HL-60 (cell line): ENCODE results near the gene PCSK4.
A peak's percentile ranks its signal among the peaks of the same experiment; 100 is the strongest.

Source experiments
- DNase-seq, 2 experiments: peaks; one replicate each; pipeline ENCODE4 v3.0.0-alpha.2; 2010 to 2020; ENCODE audit warnings: low read depth in 1 of 2, low spot score in 1 of 2
- H3K27ac ChIP-seq: fragments of 250-450 bp; sonication (Bioruptor Pico); replicated peaks from 2 replicates; pipeline ENCODE4 v1.5.1; 2020; ENCODE audit warnings: mild to moderate bottlenecking, moderate library complexity
- H3K27me3 ChIP-seq: fragments of 250-450 bp; sonication (Bioruptor Pico); 2 replicates; pipeline ENCODE4 v1.5.1; 2021; ENCODE audit warnings: mild to moderate bottlenecking, moderate library complexity; ENCODE audit not compliant: insufficient read depth, poor library complexity, severe bottlenecking
- H3K4me3 ChIP-seq: replicated peaks from 2 replicates; pipeline ENCODE4 v1.5.1; 2011; ENCODE audit warnings: mild to moderate bottlenecking, control low read depth, low read length; ENCODE audit not compliant: insufficient read depth
- GABPA ChIP-seq: IDR thresholded peaks from 2 replicates; pipeline ENCODE4 v1.6.1; 2012; ENCODE audit warnings: low read depth
- POLR2AphosphoS5 ChIP-seq: IDR thresholded peaks from 2 replicates; pipeline ENCODE4 v1.6.1; 2012; ENCODE audit warnings: low read depth
- REST ChIP-seq: IDR thresholded peaks from 2 replicates; pipeline ENCODE4 v1.6.1; 2012; ENCODE audit warnings: low read depth; ENCODE audit not compliant: insufficient replicate concordance
- SPI1 ChIP-seq: IDR thresholded peaks from 2 replicates; pipeline ENCODE4 v1.6.1; 2012; ENCODE audit warnings: low read depth, mild to moderate bottlenecking, borderline replicate concordance
- TF ChIP-seq, protein P1 (sequence below): IDR thresholded peaks from one replicate; pipeline ENCODE4 v1.5.1; 2011; ENCODE audit warnings: low read length, control low read depth, inconsistent platforms; ENCODE audit not compliant: insufficient read depth

The PCSK4 gene

GRCh38 chr19:1437609-1438008 lies 52.5 kb downstream of the PCSK4 start:
- no peak for DNase-seq
- no peak for TF ChIP-seq GABPA
- no peak for TF ChIP-seq SPI1
- TF ChIP-seq REST, result no peak
- no peak for TF ChIP-seq POLR2AphosphoS5
- TF ChIP-seq, protein P1, sequence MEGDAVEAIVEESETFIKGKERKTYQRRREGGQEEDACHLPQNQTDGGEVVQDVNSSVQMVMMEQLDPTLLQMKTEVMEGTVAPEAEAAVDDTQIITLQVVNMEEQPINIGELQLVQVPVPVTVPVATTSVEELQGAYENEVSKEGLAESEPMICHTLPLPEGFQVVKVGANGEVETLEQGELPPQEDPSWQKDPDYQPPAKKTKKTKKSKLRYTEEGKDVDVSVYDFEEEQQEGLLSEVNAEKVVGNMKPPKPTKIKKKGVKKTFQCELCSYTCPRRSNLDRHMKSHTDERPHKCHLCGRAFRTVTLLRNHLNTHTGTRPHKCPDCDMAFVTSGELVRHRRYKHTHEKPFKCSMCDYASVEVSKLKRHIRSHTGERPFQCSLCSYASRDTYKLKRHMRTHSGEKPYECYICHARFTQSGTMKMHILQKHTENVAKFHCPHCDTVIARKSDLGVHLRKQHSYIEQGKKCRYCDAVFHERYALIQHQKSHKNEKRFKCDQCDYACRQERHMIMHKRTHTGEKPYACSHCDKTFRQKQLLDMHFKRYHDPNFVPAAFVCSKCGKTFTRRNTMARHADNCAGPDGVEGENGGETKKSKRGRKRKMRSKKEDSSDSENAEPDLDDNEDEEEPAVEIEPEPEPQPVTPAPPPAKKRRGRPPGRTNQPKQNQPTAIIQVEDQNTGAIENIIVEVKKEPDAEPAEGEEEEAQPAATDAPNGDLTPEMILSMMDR, result no peak
- peak overlapping the region; percentile 94 for H3K27ac ChIP-seq
- H3K4me3 ChIP-seq, result no peak overlapping the region
- H3K27me3 ChIP-seq, result no peaks in the 10 kb centered on the region

GRCh38 chr19:1435378-1435989 lies 54.7 kb downstream of the PCSK4 start:
- Histone ChIP-seq H3K4me3 (no peak overlapping the region), H3K27ac (no peak overlapping the region), H3K27me3 (no peaks in the 10 kb centered on the region)
- TF ChIP-seq SPI1 (no peak), POLR2AphosphoS5 (peak; percentile 48; the same call in 1 of the 2 replicates)
- DNase-seq, result no peak

GRCh38 chr19:1434577-1435060 lies 55.5 kb downstream of the PCSK4 start:
- no peaks in the 10 kb centered on the region for H3K27me3 ChIP-seq
- no peak overlapping the region for H3K4me3 ChIP-seq
- no peak for DNase-seq
- TF ChIP-seq REST (no peak), GABPA (no peak), POLR2AphosphoS5 (no peak), SPI1 (no peak)
- TF ChIP-seq, protein P1, result no peak
- no peak overlapping the region for H3K27ac ChIP-seq

DNA sequence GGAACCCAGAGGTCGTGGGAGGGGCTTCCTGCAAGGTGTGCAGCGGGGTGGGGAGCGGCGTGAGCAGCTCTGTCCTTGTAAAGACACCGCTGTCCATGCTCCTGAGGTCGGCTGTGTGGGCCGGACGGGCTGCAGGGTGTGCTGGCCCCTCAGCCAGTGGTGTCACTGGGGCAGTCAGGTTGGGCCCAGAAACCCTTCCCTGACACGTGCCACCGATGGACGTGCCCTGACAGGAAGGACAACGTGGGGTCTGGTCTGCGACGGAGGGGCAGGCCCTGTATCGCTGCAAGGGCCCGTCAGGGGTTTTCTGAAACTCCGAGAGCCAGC lies 56.1 kb downstream of the PCSK4 start:
- DNase-seq, result no peak
- Histone ChIP-seq H3K27ac (no peak overlapping the region), H3K27me3 (no peaks in the 10 kb centered on the region), H3K4me3 (no peak overlapping the region)
- TF ChIP-seq, protein P1, result no peak
- no peak for TF ChIP-seq GABPA
- no peak for TF ChIP-seq SPI1
- TF ChIP-seq REST, result no peak
- no peak for TF ChIP-seq POLR2AphosphoS5
